ENCODE results near the gene PPP1R3D. TPM values are rescaled to one million over a fixed set of nuclear protein-coding genes. Genes with fewer than 3 reads are reported as not detected.
A peak's percentile ranks its signal among the peaks of the same experiment; 100 is the strongest.

PPP1R3D gene
- total RNA-seq, 1 donor from 2014 or later, result 9.2 TPM

GRCh38 chr20:59948828-59949720 is 9.0 kb upstream of the PPP1R3D start:
- no peak for DNase-seq (ENCODE audit: low spot score)

DNA sequence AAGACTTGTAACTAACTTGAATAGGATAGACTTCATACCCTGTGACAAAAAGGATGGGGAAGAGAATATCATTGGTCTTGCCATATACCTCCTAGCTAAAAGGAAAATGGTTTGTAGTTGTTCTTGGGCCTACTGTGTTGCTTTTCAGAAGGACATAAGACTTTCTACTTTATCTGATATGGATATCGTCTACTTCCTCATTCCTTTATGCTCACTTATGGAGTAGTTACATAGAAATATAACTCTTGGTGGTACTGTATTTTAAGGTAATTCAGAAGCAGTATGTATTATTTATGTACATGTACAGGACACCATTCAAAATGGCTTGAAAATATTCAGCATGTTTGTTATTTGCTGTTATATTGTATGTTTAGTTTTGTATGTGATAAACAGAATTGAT is 8.1 kb upstream of the PPP1R3D start:
- no peak for DNase-seq (ENCODE audit: low spot score)

DNA sequence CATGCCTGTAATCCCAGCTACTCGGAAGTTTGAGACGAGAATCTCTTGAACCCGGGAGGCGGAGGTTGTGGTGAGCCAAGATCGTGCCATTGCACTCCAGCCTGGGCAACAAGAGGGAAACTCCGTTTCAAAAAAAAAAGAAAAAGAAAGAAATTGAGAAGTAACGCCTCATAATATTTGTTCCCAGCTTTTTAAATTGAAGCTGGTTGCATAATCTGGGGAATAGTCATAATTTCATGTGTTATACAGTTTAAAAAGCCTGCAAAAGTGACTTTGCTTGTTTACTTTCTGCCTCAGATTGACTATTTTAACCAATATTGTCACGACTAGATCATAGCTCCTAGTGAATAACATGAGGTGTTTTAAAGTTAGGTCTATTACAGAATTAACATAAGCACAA is 7.3 kb upstream of the PPP1R3D start:
- no peak for DNase-seq (ENCODE audit: low spot score)

- no peak for DNase-seq (ENCODE audit: low spot score)
Observed at GRCh38 chr20:59945731-59946130, 5.6 kb upstream of the PPP1R3D start.

- DNase-seq (ENCODE audit: low spot score), result no peak
Observed at GRCh38 chr20:59945175-59945574, 5.1 kb upstream of the PPP1R3D start.

DNA sequence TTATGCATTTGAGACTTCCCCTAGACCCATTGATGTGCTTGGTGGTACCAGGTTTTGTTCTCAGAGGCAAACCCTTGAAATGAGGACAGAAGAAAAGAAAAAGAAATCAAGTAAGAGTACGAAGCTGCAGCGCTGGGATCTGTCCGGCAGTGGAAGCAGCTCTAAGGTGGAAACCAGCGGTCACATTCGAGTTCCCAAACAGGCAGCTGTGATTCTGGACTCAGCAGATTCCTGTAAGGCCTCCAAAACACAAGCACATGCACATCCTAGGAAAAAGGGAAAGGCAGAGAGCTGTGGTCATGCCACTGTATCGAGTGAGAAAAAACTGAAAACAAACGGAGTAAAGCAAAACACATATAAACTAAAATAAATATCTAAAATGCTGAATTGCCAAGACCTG is 4.6 kb upstream of the PPP1R3D start:
- no peak for DNase-seq (ENCODE audit: low spot score)

GRCh38 chr20:59942245-59942644 is 2.1 kb upstream of the PPP1R3D start:
- DNase-seq (ENCODE audit: low spot score), result no peak

DNA sequence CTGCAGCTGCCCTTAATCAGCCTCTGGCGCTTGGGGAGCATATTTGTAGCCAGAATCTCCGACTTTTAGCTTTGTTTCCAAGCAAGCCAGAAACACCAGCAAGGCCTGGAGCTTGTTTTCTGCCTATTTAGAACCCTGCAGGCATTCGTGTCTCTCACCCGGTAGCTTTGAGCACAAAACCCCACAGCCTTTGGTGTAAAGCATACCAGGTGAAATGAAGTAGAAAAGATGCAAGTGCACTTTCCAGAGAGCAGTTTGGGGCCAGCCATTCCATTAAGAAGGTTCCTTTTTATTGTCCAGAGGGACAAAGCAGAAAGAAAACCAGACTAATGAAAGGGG is 820 bp upstream of the PPP1R3D start:
- DNase-seq (ENCODE audit: low spot score), result no peak

GRCh38 chr20:59939879-59940128 is 301 bp downstream of the PPP1R3D start:
- DNase-seq (ENCODE audit: low spot score), result no peak

DNA sequence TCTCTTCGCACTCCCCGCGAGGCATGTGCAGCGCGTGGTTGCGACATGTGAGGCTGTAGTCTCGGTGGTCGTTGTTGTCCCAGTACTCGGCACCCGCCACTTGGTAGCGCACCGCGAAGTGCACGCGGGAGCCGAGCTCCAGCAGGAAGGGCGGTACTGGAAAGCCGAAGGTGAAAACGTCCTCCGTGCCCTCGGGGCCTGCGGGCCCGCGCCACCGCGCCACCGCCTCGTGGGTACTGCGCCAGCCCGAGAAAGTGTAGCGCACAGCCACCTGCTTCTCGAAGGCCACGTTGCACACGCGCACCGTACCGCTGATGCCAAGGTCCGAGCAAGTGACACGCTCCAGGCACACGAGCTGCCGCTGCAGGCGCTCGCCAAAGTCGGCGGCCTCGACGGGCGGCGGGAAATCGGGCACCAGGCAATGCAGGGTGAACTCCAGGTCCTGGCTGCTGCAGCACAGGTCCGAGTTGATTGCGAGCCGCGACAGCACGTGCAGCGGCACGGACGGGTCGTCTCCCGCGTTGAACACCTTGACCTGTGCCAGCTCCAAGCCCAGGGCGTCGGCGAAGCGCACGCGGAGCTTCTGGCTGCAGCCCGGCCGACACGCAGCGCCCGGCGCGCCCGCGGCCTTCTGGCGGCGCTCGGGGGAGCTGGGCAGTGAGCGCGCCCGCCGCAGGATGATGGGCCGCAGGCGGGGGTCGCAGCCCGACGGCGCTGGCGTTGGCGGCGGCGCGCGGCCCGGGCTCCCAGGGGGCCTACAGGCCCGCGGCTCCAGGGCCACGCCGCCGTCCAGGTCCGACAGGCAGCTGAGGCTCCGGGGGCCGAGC is 840 bp downstream of the PPP1R3D start:
- DNase-seq (ENCODE audit: low spot score), result no peak

DNA sequence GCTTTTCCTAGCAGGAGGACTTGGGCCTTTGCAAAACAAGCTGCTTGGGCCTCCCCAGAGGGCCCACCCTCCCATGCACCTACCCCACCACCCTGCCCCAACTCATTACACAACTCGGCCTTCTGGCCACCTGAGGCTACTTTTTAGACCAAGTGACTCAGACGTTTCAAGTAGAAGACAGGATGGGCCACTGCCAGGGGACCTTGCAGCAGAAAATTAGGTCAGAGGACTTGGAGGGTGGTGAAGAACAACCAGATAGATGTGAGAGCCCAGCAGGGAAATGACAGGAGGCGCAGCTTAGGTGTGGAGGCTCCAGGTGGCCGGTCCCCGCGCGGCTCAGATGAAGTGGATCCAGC is 1.4 kb downstream of the PPP1R3D start:
- no peak for DNase-seq (ENCODE audit: low spot score)

GRCh38 chr20:59938221-59938620 is 1.9 kb downstream of the PPP1R3D start:
- DNase-seq (ENCODE audit: low spot score), result no peak

- no peak for DNase-seq (ENCODE audit: low spot score)
Observed at GRCh38 chr20:59937150-59937549, 3.0 kb downstream of the PPP1R3D start.

DNA sequence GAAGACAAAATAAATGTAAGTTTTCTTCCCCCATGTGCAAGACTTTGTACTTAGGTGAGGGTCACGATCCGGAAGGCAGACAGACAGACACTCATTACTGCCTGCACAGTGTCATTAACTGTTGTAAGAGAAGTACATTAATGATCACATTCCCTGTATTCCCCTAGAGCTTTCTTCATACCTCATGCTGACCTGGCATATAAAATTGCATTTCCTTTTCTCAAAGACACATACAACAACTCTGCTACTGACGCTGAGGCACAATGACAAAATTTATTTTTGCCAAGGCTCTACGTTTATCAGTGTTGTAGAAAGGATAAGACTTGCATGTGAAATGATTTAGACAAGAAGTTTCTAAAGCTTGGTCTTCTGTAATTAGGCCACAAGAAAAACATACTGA is 3.7 kb downstream of the PPP1R3D start:
- DNase-seq (ENCODE audit: low spot score), result no peak

DNA sequence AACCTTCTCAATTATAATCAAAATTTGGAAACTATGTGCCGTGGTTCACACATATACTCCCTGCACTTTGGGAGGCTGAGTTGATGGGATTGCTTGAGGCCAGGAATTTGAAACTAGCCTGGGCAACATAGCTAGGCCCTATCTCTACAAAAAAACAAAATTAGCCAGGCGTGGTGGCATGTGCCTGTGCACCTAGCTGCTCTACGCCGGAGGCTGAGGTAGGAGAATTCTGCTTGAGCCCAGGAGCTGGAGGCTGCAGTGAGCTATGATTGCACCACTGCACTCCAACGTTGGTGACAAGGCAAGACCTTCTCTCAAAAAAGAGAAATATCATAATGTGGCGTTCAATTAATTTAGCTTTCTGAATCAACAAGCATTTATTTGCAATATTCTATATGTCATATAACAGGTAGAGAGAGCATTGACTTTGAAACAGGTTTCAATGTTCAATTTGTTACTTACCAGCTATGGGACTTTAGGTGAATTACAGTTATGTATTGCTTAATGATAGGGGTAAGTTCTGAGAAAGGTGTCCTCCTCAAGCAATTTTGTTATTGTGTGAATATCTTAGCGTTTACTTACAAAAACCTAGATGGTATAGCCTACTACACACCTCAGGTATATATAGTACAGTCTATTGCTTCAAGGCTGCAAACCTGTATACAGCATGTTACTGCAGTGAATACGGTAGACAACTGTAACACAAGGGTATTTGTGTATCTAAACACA is 4.5 kb downstream of the PPP1R3D start:
- no peak for DNase-seq (ENCODE audit: low spot score)

- peak; percentile 76 for DNase-seq (ENCODE audit: low spot score)
Observed at GRCh38 chr20:59933849-59934585, 6.1 kb downstream of the PPP1R3D start.

DNA sequence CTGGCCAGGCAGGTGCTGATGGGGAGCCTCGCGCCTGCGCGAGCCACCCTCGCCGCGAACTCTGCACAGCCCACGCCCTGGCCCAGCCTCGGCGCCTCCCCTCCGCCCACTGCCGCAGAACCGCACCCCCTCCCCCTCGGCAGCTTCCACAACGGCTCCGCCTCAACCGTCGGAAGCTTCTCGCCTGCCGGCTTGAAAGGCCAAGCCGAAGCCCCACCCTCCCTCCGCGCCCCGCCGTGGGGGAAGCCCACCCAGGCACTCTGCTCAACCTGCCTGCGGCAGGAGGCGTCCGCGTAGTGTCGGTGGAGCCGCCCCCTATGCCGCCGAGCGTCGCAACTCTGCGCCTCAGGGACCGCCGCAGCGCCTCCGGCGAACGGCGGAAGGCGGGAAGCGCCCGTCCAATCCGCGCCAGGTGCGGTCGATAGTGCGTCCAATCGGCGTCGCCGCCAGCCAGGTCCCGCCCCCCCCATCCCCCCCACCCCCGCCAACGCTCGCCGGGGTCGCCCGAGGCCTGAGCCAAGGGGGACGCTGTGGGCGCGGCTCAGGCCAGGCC is 6.7 kb downstream of the PPP1R3D start, which contains the start of gene SYCP2:
Gene SYCP2 (minus strand): TSS at position 342 of the 553 bp plus-strand sequence. CDS start 11,224 bp downstream, outside the sequence.
- DNase-seq (ENCODE audit: low spot score), result no peak

- no peak for DNase-seq (ENCODE audit: low spot score)
Observed at GRCh38 chr20:59932616-59933295, 7.3 kb downstream of the PPP1R3D start.

DNA sequence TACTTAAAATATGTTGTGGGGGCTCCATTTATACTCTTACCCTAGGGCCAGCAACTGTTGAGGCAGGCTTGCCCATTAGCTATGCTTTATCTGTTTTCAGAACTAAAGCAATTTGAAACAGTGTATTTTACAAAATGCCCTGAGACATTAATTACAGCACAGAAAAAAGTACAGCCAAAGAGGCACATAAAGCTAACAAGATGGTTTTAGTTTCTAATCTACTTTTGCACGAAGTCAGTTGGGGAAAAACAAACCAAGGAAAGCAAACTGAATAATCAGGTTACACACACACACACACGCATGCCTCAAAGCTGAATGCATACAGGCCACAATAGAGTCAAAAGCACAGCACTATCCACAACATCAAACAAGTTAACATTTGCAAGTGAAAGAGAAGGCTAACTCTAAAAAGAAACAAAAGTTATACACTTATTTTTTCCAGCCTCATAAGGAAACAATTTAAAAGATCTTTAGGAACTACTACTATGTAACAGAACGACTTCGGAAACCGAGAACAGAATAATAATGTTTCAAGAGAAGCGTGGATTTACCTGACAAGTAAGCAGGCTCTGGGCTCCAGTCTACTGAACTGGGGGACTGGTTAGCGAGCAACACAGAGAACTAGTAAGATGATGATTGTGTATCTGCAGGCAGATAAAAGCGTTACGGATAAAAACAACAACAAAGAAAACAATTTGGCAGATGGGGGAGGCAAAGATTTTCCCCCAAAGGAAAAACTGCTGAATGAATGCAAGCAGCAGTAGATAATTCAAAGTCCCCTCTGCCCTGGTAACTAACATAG is 8.4 kb downstream of the PPP1R3D start:
- no peak for DNase-seq (ENCODE audit: low spot score)

GRCh38 chr20:59925899-59926298 is 14.2 kb downstream of the PPP1R3D start:
- no peak for DNase-seq (ENCODE audit: low spot score)
